Gastroesophageal sphincter (tissue), 4 donors: Measurements from ENCODE around the gene MFSD6. TPM values are rescaled to one million over a fixed set of nuclear protein-coding genes. Genes with fewer than 3 reads are reported as not detected.
A peak's percentile ranks its signal among the peaks of the same experiment; 100 is the strongest.

Source experiments
- ATAC-seq: fragments of 150-250 bp; one replicate; pipeline ENCODE4 v1.9.1; 2016; ENCODE audit warnings: mild to moderate bottlenecking, moderate library complexity
- H3K27ac ChIP-seq, 4 donors: fragments of 200-600 bp; sonication (generic) in 3 of 4; 1 replicate in 3 of 4; 2 replicates in 1 of 4; pipeline ENCODE4 v1.5.1; 2016 to 2019
- H3K27me3 ChIP-seq: fragments of 200-600 bp; sonication (generic); one replicate; pipeline ENCODE4 v1.5.1; 2019
- H3K36me3 ChIP-seq, 2 donors: fragments of 200-600 bp; sonication (generic); one replicate each; pipeline ENCODE4 v1.5.1; 2019; ENCODE audit warnings: control low read depth in 1 of 2
- H3K4me1 ChIP-seq, 3 donors: fragments of 200-600 bp; sonication (generic); 1 replicate in 2 of 3; 2 replicates in 1 of 3; pipeline ENCODE4 v1.5.1; 2016 to 2019; ENCODE audit warnings: control low read depth in 2 of 3
- H3K4me3 ChIP-seq, 2 donors: fragments of 200-600 bp; sonication (generic); one replicate each; pipeline ENCODE4 v1.5.1; 2019; ENCODE audit warnings: mild to moderate bottlenecking in 1 of 2, moderate library complexity in 1 of 2
- H3K9me3 ChIP-seq, 3 donors: fragments of 200-600 bp; sonication (generic); one replicate each; pipeline ENCODE4 v1.5.1; 2017 to 2019; ENCODE audit warnings: control low read depth in 2 of 3
- EP300 ChIP-seq: sonication (generic); formaldehyde crosslinking; IDR thresholded peaks from one replicate; pipeline ENCODE4 v1.6.1; 2017; ENCODE audit warnings: antibody characterized with exemption, mild to moderate bottlenecking
- POLR2A ChIP-seq, 2 donors: fragments of 450-650 bp; IDR thresholded peaks; one replicate each; pipeline ENCODE4 v1.6.1; 2017; ENCODE audit warnings: antibody characterized with exemption in 2 of 2, mild to moderate bottlenecking in 2 of 2, moderate library complexity in 1 of 2
- POLR2AphosphoS5 ChIP-seq: sonication (generic); formaldehyde crosslinking; IDR thresholded peaks from one replicate; pipeline ENCODE4 v1.6.1; 2017; ENCODE audit warnings: antibody characterized with exemption
- WGBS, 2 donors: methylation state at CpG; one replicate each; pipeline ENCODE4 v1.1.5; 2018; ENCODE audit warnings: low coverage in 1 of 2; 5-methylcytosine and 5-hydroxymethylcytosine counted together
- total RNA-seq, 4 donors: library from RNA; depleted of rRNA; stranded (reverse); fragments of >200 nt; gene quantifications; one replicate each; pipeline ENCODE4 v1.1.0, GENCODE V29; 2016
- TF ChIP-seq, protein P1 (sequence below), 4 experiments: fragments of 200-600 bp in 2 of 4; fragments of 450-650 bp in 2 of 4; sonication (generic) in 1 of 4; IDR thresholded peaks; one replicate each; pipeline ENCODE4 v1.5.1; 2017 to 2019; ENCODE audit warnings: antibody characterized with exemption in 4 of 4, mild to moderate bottlenecking in 2 of 4, moderate library complexity in 2 of 4

MFSD6 gene
- total RNA-seq, 4 donors from 2014 or later, result 80.2 to 176 (median 143) TPM

DNA sequence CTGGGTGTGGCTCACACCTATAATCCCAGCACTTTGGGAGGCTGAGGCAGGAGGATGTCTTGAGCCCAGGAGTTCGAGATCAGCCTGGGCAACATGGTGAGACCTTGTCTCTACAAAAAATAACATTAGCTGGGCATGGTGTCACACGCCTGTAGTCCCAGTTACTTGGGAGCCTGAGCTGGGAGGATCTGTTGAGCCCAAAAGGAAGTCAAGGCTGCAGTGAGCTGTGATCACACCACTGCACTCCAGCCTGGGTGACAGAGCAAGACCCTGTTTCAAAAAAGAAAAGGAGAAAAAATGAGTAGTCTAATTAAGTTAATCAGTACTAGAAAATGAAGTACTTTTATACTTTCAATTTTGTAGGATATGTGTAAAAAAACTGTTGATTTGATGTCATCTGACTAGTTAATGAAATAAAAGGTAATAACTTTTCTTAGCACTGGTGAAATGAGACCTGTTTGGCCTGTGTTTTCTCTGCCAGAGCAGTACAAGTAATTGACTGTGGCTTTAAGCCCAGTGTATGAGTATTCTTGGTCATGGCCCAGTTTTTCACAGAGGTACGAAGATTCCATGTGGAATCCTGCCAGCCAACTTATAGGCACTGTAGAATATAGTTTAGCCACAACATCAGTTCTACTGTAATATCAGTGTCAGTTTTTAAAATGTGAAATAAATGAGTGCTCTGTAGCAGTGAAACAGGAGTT is 35.8 kb downstream of the MFSD6 start:
- H3K4me1 ChIP-seq, result peaks cover 8 to 84% (median 19%) of the 10 kb centered on the region in 3 donors
- peak overlapping the region in 3 of 4 donors; percentile 9 to 51 (median 29) for H3K27ac ChIP-seq
- no peaks in the 10 kb centered on the region for H3K27me3 ChIP-seq
- no peak for ATAC-seq
- no peak overlapping the region for H3K4me3 ChIP-seq
- H3K36me3 ChIP-seq, result no peaks in the 10 kb centered on the region
- WGBS, 2 donors, result 40 to 60% methylated on average over 2 to 3 of the region's 3 CpGs
- no peak for TF ChIP-seq POLR2AphosphoS5
- TF ChIP-seq, protein P1, sequence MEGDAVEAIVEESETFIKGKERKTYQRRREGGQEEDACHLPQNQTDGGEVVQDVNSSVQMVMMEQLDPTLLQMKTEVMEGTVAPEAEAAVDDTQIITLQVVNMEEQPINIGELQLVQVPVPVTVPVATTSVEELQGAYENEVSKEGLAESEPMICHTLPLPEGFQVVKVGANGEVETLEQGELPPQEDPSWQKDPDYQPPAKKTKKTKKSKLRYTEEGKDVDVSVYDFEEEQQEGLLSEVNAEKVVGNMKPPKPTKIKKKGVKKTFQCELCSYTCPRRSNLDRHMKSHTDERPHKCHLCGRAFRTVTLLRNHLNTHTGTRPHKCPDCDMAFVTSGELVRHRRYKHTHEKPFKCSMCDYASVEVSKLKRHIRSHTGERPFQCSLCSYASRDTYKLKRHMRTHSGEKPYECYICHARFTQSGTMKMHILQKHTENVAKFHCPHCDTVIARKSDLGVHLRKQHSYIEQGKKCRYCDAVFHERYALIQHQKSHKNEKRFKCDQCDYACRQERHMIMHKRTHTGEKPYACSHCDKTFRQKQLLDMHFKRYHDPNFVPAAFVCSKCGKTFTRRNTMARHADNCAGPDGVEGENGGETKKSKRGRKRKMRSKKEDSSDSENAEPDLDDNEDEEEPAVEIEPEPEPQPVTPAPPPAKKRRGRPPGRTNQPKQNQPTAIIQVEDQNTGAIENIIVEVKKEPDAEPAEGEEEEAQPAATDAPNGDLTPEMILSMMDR (IDR thresholded peaks at IDR 0.05), result no peak
- no peaks in the 10 kb centered on the region for H3K9me3 ChIP-seq

DNA sequence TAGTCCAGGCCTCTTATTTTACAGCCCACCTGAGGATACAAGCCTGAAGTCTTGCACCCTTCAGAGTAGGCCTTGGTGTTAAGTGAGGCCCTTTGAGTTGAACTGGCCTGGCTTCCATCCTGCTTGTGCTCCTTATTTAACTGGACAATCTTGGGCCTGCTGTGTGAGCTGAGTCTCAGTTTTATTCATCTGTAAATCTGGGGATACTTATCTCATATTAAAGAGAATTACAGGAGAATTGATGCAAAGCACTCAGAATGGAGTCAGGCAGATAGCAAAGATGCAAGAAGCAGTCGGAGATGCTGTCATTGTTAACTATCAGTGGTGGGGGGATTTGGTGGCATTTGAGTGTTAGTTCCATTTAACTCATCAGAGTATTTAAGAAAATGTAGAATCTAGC is 36.8 kb downstream of the MFSD6 start:
- Histone ChIP-seq H3K27ac (peak overlapping the region in 2 of 4 donors; percentile 3 to 29), H3K9me3 (no peaks in the 10 kb centered on the region), H3K27me3 (no peaks in the 10 kb centered on the region), H3K4me1 (peaks cover 8 to 74% (median 19%) of the 10 kb centered on the region in 3 donors), H3K4me3 (no peak overlapping the region), H3K36me3 (no peaks in the 10 kb centered on the region)
- no peak for ATAC-seq
- 71 to 91% methylated on average over 1 of the region's 1 CpG for WGBS, 2 donors
- TF ChIP-seq POLR2AphosphoS5 (no peak), EP300 (no peak), POLR2A (IDR thresholded peaks at IDR 0.05) (no peak)
- TF ChIP-seq, protein P1 (IDR thresholded peaks at IDR 0.05), result no peak

DNA sequence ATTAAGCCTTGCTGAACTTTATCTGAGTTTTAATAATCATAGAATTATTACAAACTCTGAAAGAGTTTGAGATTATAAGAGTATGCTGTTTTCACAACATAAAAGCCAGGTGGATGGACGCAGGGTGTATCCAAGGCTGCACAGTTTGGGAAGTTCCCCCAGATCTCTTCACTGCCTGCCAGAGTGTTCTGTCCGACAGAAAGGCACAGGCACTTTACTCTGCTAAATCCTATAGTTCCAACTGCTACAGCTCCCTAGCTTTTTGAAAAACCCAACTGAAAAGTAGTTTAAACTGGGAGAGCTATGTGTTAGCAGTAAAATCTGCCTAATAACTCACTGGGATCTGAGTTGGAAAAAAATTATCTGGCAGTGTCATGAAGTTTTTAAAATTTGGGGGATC is 38.0 kb downstream of the MFSD6 start:
- Histone ChIP-seq H3K36me3 (no peaks in the 10 kb centered on the region), H3K27ac (peak overlapping the region in 3 of 4 donors; percentile 39 to 56 (median 46)), H3K4me3 (no peak overlapping the region), H3K27me3 (no peaks in the 10 kb centered on the region), H3K4me1 (peaks cover 8 to 66% (median 19%) of the 10 kb centered on the region in 3 donors), H3K9me3 (no peaks in the 10 kb centered on the region)
- ATAC-seq, result no peak
- TF ChIP-seq POLR2AphosphoS5, result no peak
- TF ChIP-seq POLR2A (IDR thresholded peaks at IDR 0.05), result no peak
- TF ChIP-seq, protein P1 (IDR thresholded peaks at IDR 0.05), result no peak
- TF ChIP-seq EP300, result no peak
- 10 to 17% methylated on average over 2 of the region's 2 CpGs for WGBS, 2 donors

DNA sequence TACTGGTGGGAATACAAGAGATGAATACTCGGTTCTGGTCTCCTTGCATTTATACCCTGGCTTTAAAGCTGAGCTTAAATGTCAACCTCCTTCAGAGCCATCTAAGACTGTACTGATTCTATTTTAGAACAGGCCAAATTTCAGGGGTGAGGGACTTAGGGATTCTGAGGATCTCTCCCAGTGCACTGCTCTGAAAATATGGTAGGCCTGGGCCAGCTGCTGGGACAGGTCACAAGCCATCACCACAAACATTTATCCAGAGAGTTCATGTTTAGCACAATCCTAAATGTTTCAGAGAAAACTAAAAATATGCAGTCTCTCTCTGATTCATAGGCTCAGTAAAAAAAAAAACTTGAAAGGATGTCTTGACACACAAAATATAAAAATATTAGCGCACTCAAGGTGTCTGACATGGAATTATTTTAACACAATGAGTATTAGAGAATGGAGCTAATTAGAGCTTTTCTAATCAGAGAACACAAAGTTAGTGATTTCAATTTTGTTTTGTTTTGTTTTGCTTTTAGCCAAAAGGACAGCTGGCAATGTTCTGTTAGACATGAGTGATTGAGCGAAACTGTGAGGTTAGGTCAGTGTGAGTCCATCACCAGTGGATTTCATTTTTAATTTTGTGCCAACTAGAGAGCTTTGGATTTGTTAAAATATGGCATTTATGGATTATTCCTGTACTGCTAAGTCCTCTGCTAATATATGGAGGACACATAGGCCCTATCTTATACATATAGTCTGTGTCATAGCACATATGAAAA is 38.8 kb downstream of the MFSD6 start:
- H3K27me3 ChIP-seq, result no peaks in the 10 kb centered on the region
- peaks cover 8 to 66% (median 19%) of the 10 kb centered on the region in 3 donors for H3K4me1 ChIP-seq
- no peak for ATAC-seq
- H3K9me3 ChIP-seq, result no peaks in the 10 kb centered on the region
- peak overlapping the region in 3 of 4 donors; percentile 39 to 56 (median 46) for H3K27ac ChIP-seq
- no peak overlapping the region for H3K4me3 ChIP-seq
- no peaks in the 10 kb centered on the region for H3K36me3 ChIP-seq
- TF ChIP-seq POLR2A (IDR thresholded peaks at IDR 0.05) (no peak), EP300 (no peak), POLR2AphosphoS5 (no peak)
- TF ChIP-seq, protein P1 (IDR thresholded peaks at IDR 0.05), result no peak
- 59 to 64% methylated on average over 3 of the region's 3 CpGs for WGBS, 2 donors
